Pancreas (tissue), 10 donors: ENCODE data around the gene VPS35L. TPM values are rescaled to one million over a fixed set of nuclear protein-coding genes. Genes with fewer than 3 reads are reported as not detected.
"Not testable (repeated sequence)": the region's sequence is repeated elsewhere in the genome, so short reads cannot be mapped to it uniquely, and the experiment has no call there.

Experiments
- ATAC-seq, 4 donors: fragments of 200-7000 bp; cut with Tn5 transposase; one replicate each; pipeline versions ENCODE4 v1.8.0 to v1.9.1; 2020; ENCODE audit warnings: mild to moderate bottlenecking in 4 of 4, moderate library complexity in 4 of 4
- DNase-seq, 6 donors: peaks; one replicate each; pipeline ENCODE4 v3.0.0-alpha.2; 2020
- FAIRE-seq: peaks from 2 replicates; lab custom pipeline; 2012; peaks lifted over from hg19 to GRCh38; lab: Jason Lieb, UNC
- H3K27ac ChIP-seq, 4 donors: fragments of 200-600 bp; sonication (generic); 1 replicate in 3 of 4; 2 replicates in 1 of 4; pipeline versions ENCODE4 v1.5.0 to v1.8.0; 2020
- H3K27me3 ChIP-seq, 4 donors: fragments of 200-600 bp; one replicate each; pipeline ENCODE4 v1.8.0; 2021
- H3K36me3 ChIP-seq, 3 donors: fragments of 200-600 bp; sonication (generic) in 1 of 3; one replicate each; pipeline versions ENCODE4 v1.5.0 to v1.8.0; 2020 to 2021
- H3K4me1 ChIP-seq, 3 donors: fragments of 200-600 bp; one replicate each; pipeline ENCODE4 v1.8.0; 2021
- H3K4me3 ChIP-seq, 4 donors: fragments of 200-600 bp; sonication (generic) in 2 of 4; one replicate each; pipeline versions ENCODE4 v1.5.0 to v1.8.0; 2020 to 2021
- H3K9me3 ChIP-seq, 4 donors: fragments of 200-600 bp; one replicate each; pipeline ENCODE4 v1.8.0; 2021
- CTCF ChIP-seq, 4 donors: fragments of 200-600 bp; sonication (generic) in 3 of 4; IDR thresholded peaks; one replicate each; pipeline versions ENCODE4 v1.5.0 to v1.8.0; 2021; ENCODE audit warnings: antibody characterized with exemption in 4 of 4
- WGBS, 2 donors: extraction: QIAGEN DNeasy Blood & Tissue Kit; methylation state at CpG; one replicate each; pipeline ENCODE4 v1.1.7; 2013; 5-methylcytosine and 5-hydroxymethylcytosine counted together
- intact Hi-C, 3 donors: fragments of 100-400 bp; cut with DNase I; formaldehyde crosslinking; loops; one replicate each; pipeline versions ENCODE4 v1.11.1 to v1.14.2; 2022
- polyA plus RNA-seq, 2 donors: library from polyadenylated mRNA; stranded (reverse); fragments of 200-250 nt; gene quantifications; one replicate each; pipeline ENCODE4 v1.2.3, GENCODE V29; 2013
- total RNA-seq, 6 donors: library from RNA; stranded (reverse); fragmentation: NEBNext Ultra II Directional in 4 of 6; extraction: Animal tissue kit (Norgen Biotek cat#: 25700) in 4 of 6; gene quantifications; one replicate each; pipeline versions ENCODE4 v1.2.1 to v1.2.4, GENCODE V29; 2021 to 2023
- donor health status: healthy with polysubstance abuse.
- donor health status: DM: no; HTN: no; CAD: no; lungs with moderate emphysema.
- donor health status: DM: no; HTN: no; CAD: no.
- donor health status: control.
- donor health status: control.
- donor health status: Bipolar disorder and iron deficiency.
- donor health status: DM: yes; HTN: yes; CAD: no.
- donor health status: DM: no; HTN: no; CAD: no.
- donor health status: DM: no; HTN: no; CAD: no.
- donor health status: DM: yes; HTN: yes; CAD: no.

VPS35L gene
- total and polyA plus RNA-seq, 8 donors: 15.2 to 35.3 (median 22.3) TPM

GRCh38 chr16:19713697-19714096 lies 158.2 kb downstream of the VPS35L start:
- intact Hi-C loops: loop anchor here in 2 of 3 donors (10.0 kb wide), 2 partner anchors 101 to 171 kb away; partner anchors contain the start of gene GPRC5B (in 2 of the 2)

GRCh38 chr16:19715566-19715965 lies 160.1 kb downstream of the VPS35L start:
- peaks cover 6 to 23% (median 12%) of the 10 kb centered on the region in 3 donors for H3K4me1 ChIP-seq
- no peak for TF ChIP-seq CTCF (IDR thresholded peaks at IDR 0.05)
- no peak for ATAC-seq
- intact Hi-C loops: loop anchor here in 2 of 3 donors (10.0 kb wide), 2 partner anchors 99 to 169 kb away; partner anchors contain the start of gene GPRC5B (in 2 of the 2)
- H3K27ac ChIP-seq: peak overlapping the region in 1 of 4 donors; percentile 5
- WGBS, 2 donors: 90 to 95% methylated on average over 5 of the region's 5 CpGs
- peaks cover 0 to 4% (median 0%) of the 10 kb centered on the region in 3 donors for H3K36me3 ChIP-seq
- no peaks in the 10 kb centered on the region for H3K9me3 ChIP-seq
- DNase-seq: no peak
- FAIRE-seq: no peak
- H3K4me3 ChIP-seq: no peak overlapping the region
- no peaks in the 10 kb centered on the region for H3K27me3 ChIP-seq

More at GRCh38 chr16:19713697-19714096, 158.2 kb downstream of the VPS35L start:
- no peaks in the 10 kb centered on the region for H3K27me3 ChIP-seq
- ATAC-seq: no peak
- no peaks in the 10 kb centered on the region for H3K9me3 ChIP-seq
- peaks cover 0 to 7% (median 4%) of the 10 kb centered on the region in 3 donors for H3K36me3 ChIP-seq
- WGBS, 2 donors: 90 to 95% methylated on average over 6 of the region's 6 CpGs
- FAIRE-seq: no peak
- TF ChIP-seq CTCF (IDR thresholded peaks at IDR 0.05): no peak
- H3K27ac ChIP-seq: no peak overlapping the region
- H3K4me3 ChIP-seq: no peak overlapping the region
- peaks cover 0 to 18% (median 12%) of the 10 kb centered on the region in 3 donors for H3K4me1 ChIP-seq
- DNase-seq: no peak

- Histone ChIP-seq H3K4me3 (peak overlapping the region in 1 of 4 donors; percentile 100), H3K4me1 (peaks cover 6 to 23% (median 12%) of the 10 kb centered on the region in 3 donors), H3K36me3 (peaks cover 0 to 4% (median 0%) of the 10 kb centered on the region in 3 donors), H3K27ac (peak overlapping the region in 2 of 4 donors; percentile 25 to 66), H3K9me3 (no peaks in the 10 kb centered on the region), H3K27me3 (no peaks in the 10 kb centered on the region)
- ATAC-seq: peak in 1 of 4 donors; percentile 10
- DNase-seq: no peak
- no peak for TF ChIP-seq CTCF (IDR thresholded peaks at IDR 0.05)
- FAIRE-seq: no peak
- WGBS, 2 donors: 32 to 50% methylated on average over 1 of the region's 1 CpG
- intact Hi-C loops: loop anchor here in 2 of 3 donors (10.0 kb wide), 2 partner anchors 99 to 169 kb away; partner anchors contain the start of gene GPRC5B (in 2 of the 2)
These were observed 160.7 kb downstream of the VPS35L start for GRCh38 chr16:19716183-19716582.

GRCh38 chr16:19716728-19717127 lies 161.2 kb downstream of the VPS35L start:
- not testable (repeated sequence) for DNase-seq, ATAC-seq, H3K27me3 ChIP-seq, FAIRE-seq, H3K36me3 ChIP-seq, H3K9me3 ChIP-seq
- WGBS, 2 donors: 37 to 44% methylated on average over 11 of the region's 11 CpGs
- peak overlapping the region in 3 of 4 donors; percentile 97 to 100 (median 99) for H3K4me3 ChIP-seq
- peaks cover 6 to 23% (median 12%) of the 10 kb centered on the region in 3 donors for H3K4me1 ChIP-seq
- intact Hi-C loops: loop anchor here in 2 of 3 donors (10.0 kb wide), 2 partner anchors 98 to 168 kb away; partner anchors contain the start of gene GPRC5B (in 2 of the 2)
- peak overlapping the region in 2 of 4 donors; percentile 25 to 66 for H3K27ac ChIP-seq

GRCh38 chr16:19717314-19717713 lies 161.8 kb downstream of the VPS35L start:
- H3K4me3 ChIP-seq: peak overlapping the region; percentile 97 to 100 (median 100)
- FAIRE-seq: no peak
- peak overlapping the region; percentile 46 to 76 (median 61) for H3K27ac ChIP-seq
- intact Hi-C loops: loop anchor here in 2 of 3 donors (10.0 kb wide), 2 partner anchors 97 to 167 kb away; partner anchors contain the start of gene GPRC5B (in 2 of the 2)
- TF ChIP-seq CTCF (IDR thresholded peaks at IDR 0.05): no peak
- H3K4me1 ChIP-seq: peaks cover 6 to 23% (median 12%) of the 10 kb centered on the region in 3 donors
- H3K27me3 ChIP-seq: no peaks in the 10 kb centered on the region
- no peaks in the 10 kb centered on the region for H3K9me3 ChIP-seq
- peaks cover 0 to 4% (median 0%) of the 10 kb centered on the region in 3 donors for H3K36me3 ChIP-seq
- WGBS, 2 donors: 0% methylated on average over 10 of the region's 10 CpGs
- peak in 1 of 4 donors; percentile 1 for ATAC-seq
- DNase-seq: no peak
